Neuronal stem cell (in vitro differentiated cells): ENCODE data around the gene FIZ1.
A peak's percentile ranks its signal among the peaks of the same experiment; 100 is the strongest.

Source experiments
- DNase-seq: peaks from one replicate; pipeline ENCODE4 v3.0.0-alpha.2; 2013; ENCODE audit warnings: low spot score
- H2AFZ ChIP-seq: one replicate; pipeline ENCODE4 v1.6.1; 2013; ENCODE audit warnings: mild to moderate bottlenecking, low read length, inconsistent platforms
- H2AK5ac ChIP-seq: 2 replicates; pipeline ENCODE4 v1.6.1; 2013; ENCODE audit warnings: low read depth, mild to moderate bottlenecking, inconsistent platforms, low read length, moderate library complexity, mixed read lengths
- H2BK120ac ChIP-seq: 2 replicates; pipeline ENCODE4 v1.6.1; 2013; ENCODE audit warnings: low read depth, mild to moderate bottlenecking, inconsistent platforms, low read length, moderate library complexity, mixed read lengths
- H2BK12ac ChIP-seq: one replicate; pipeline ENCODE4 v1.6.1; 2013; ENCODE audit warnings: low read length, inconsistent platforms
- H2BK15ac ChIP-seq: 2 replicates; pipeline ENCODE4 v1.6.1; 2013; ENCODE audit warnings: mild to moderate bottlenecking, low read length, inconsistent platforms, mixed read lengths
- H2BK5ac ChIP-seq: one replicate; pipeline ENCODE4 v1.6.1; 2013; ENCODE audit warnings: inconsistent platforms, mild to moderate bottlenecking, low read length, moderate library complexity
- H3K14ac ChIP-seq: one replicate; pipeline ENCODE4 v1.6.1; 2013; ENCODE audit warnings: low read length, inconsistent platforms
- H3K18ac ChIP-seq: 2 replicates; pipeline ENCODE4 v1.6.1; 2013; ENCODE audit warnings: low read length, inconsistent platforms
- H3K23ac ChIP-seq: 2 replicates; pipeline ENCODE4 v1.6.1; 2013; ENCODE audit warnings: low read depth, mild to moderate bottlenecking, mixed read lengths, low read length, inconsistent platforms; ENCODE audit not compliant: poor library complexity
- H3K27ac ChIP-seq: replicated peaks from 3 replicates; pipeline ENCODE4 v1.5.1; 2013; ENCODE audit warnings: low read length, inconsistent platforms
- H3K27me3 ChIP-seq, 3 experiments: 2 replicates each; pipeline ENCODE4 v1.6.1; 2013; ENCODE audit warnings: low read length in 3 of 3, mild to moderate bottlenecking in 2 of 3, inconsistent platforms in 1 of 3, low read depth in 1 of 3, mixed read lengths in 1 of 3, moderate library complexity in 1 of 3; ENCODE audit not compliant: control insufficient read depth in 3 of 3, insufficient read depth in 3 of 3
- H3K36me3 ChIP-seq, 2 donors: replicated peaks in 1 of 2; 2 replicates each; pipeline ENCODE4 v1.6.1; 2013; ENCODE audit warnings: low read length in 2 of 2; ENCODE audit not compliant: control insufficient read depth in 2 of 2, insufficient read depth in 2 of 2
- H3K4ac ChIP-seq: 2 replicates; pipeline ENCODE4 v1.6.1; 2013; ENCODE audit warnings: inconsistent platforms, mild to moderate bottlenecking, low read length, moderate library complexity
- H3K4me1 ChIP-seq, 2 donors: 1 replicate in 1 of 2; 2 replicates in 1 of 2; pipeline ENCODE4 v1.6.1; 2013; ENCODE audit warnings: low read length in 2 of 2, low read depth in 1 of 2; ENCODE audit not compliant: control insufficient read depth in 2 of 2, insufficient read depth in 1 of 2
- H3K4me2 ChIP-seq: one replicate; pipeline ENCODE4 v1.6.1; 2013; ENCODE audit warnings: mild to moderate bottlenecking, low read length, inconsistent platforms; ENCODE audit not compliant: insufficient read depth, poor library complexity, severe bottlenecking
- H3K4me3 ChIP-seq, 2 donors: 2 replicates each; pipeline ENCODE4 v1.5.1; 2013; ENCODE audit warnings: low read length in 2 of 2, mild to moderate bottlenecking in 2 of 2, inconsistent platforms in 1 of 2, moderate library complexity in 1 of 2
- H3K79me1 ChIP-seq: one replicate; pipeline ENCODE4 v1.6.1; 2013; ENCODE audit warnings: low read depth, mild to moderate bottlenecking, inconsistent platforms, low read length, moderate library complexity
- H3K9ac ChIP-seq: one replicate; pipeline ENCODE4 v1.6.1; 2013; ENCODE audit warnings: mild to moderate bottlenecking, low read depth, low read length, inconsistent platforms; ENCODE audit not compliant: poor library complexity
- H3K9me3 ChIP-seq, 2 donors: replicated peaks in 1 of 2; 2 replicates each; pipeline versions ENCODE3 to v1.6.1; 2013; ENCODE audit warnings: low read length in 2 of 2, mild to moderate bottlenecking in 2 of 2, inconsistent platforms in 1 of 2, low read depth in 1 of 2, mixed read lengths in 1 of 2, moderate library complexity in 1 of 2; ENCODE audit not compliant: control insufficient read depth in 2 of 2, insufficient read depth in 1 of 2
- H4K8ac ChIP-seq: one replicate; pipeline ENCODE4 v1.6.1; 2013; ENCODE audit warnings: low read depth, mild to moderate bottlenecking, inconsistent platforms, low read length, moderate library complexity
- H4K91ac ChIP-seq: one replicate; pipeline ENCODE4 v1.6.1; 2013; ENCODE audit warnings: low read length, low read depth, mild to moderate bottlenecking, inconsistent platforms; ENCODE audit not compliant: poor library complexity
- WGBS, 2 donors: extraction: QIAGEN DNeasy Blood & Tissue Kit; methylation state at CpG; one replicate each; pipeline ENCODE4 v1.1.7; 2013; ENCODE audit warnings: missing lambda C conversion rate in 2 of 2, mixed read lengths in 1 of 2; ENCODE audit not compliant: insufficient read length in 2 of 2, insufficient replicate concordance in 1 of 2; ENCODE audit errors: extremely low coverage in 2 of 2; 5-methylcytosine and 5-hydroxymethylcytosine counted together

FIZ1 gene

GRCh38 chr19:55593096-55593772 is 6.1 kb downstream of the FIZ1 start:
- Histone ChIP-seq H3K4ac (no peak overlapping the region), H3K9ac (no peak overlapping the region), H4K91ac (no peak overlapping the region), H3K23ac (no peak overlapping the region), H2AK5ac (no peak overlapping the region), H2BK5ac (no peak overlapping the region), H3K4me2 (no peak overlapping the region), H3K18ac (no peak overlapping the region), H2BK120ac (no peak overlapping the region), H3K14ac (no peak overlapping the region), H3K9me3 (peaks cover 0 to 5% of the 10 kb centered on the region in 2 donors), H3K79me1 (peaks cover 2% of the 10 kb centered on the region), H4K8ac (no peak overlapping the region), H2BK12ac (no peak overlapping the region), H3K27me3 (no peaks in the 10 kb centered on the region), H2BK15ac (no peak overlapping the region), H3K4me1 (peaks cover 0 to 8% of the 10 kb centered on the region in 2 donors), H3K27ac (no peak overlapping the region), H3K36me3 (peaks cover 27 to 55% of the 10 kb centered on the region in 2 donors), H2AFZ (no peak overlapping the region), H3K4me3 (no peak overlapping the region)
- DNase-seq, result no peak
- no CpG with 5 or more reads among the region's 68 CpGs for WGBS, 2 donors

- no CpG with 5 or more reads among the region's 73 CpGs for WGBS, 2 donors
- peaks cover 27 to 53% of the 10 kb centered on the region in 2 donors for H3K36me3 ChIP-seq
These were observed 6.8 kb downstream of the FIZ1 start for GRCh38 chr19:55592391-55593090.

GRCh38 chr19:55591555-55591954 is 7.8 kb downstream of the FIZ1 start:
- Histone ChIP-seq H3K14ac (no peak overlapping the region), H3K79me1 (no peaks in the 10 kb centered on the region), H2BK15ac (no peak overlapping the region), H3K18ac (no peak overlapping the region), H3K23ac (no peak overlapping the region), H2BK5ac (no peak overlapping the region), H3K36me3 (peaks cover 25 to 45% of the 10 kb centered on the region in 2 donors), H4K8ac (no peak overlapping the region), H2AFZ (no peak overlapping the region), H3K27ac (no peak overlapping the region), H2BK12ac (no peak overlapping the region), H3K9ac (no peak overlapping the region), H3K4me1 (peaks cover 6 to 8% of the 10 kb centered on the region in 2 donors), H3K27me3 (no peaks in the 10 kb centered on the region), H2AK5ac (no peak overlapping the region), H2BK120ac (no peak overlapping the region), H4K91ac (no peak overlapping the region), H3K4me3 (no peak overlapping the region), H3K4ac (no peak overlapping the region), H3K4me2 (no peak overlapping the region), H3K9me3 (peaks cover 0 to 5% of the 10 kb centered on the region in 2 donors)
- no peak for DNase-seq
- WGBS, 2 donors, result no CpG with 5 or more reads among the region's 10 CpGs

More at GRCh38 chr19:55592391-55593090, 6.8 kb downstream of the FIZ1 start:
- Histone ChIP-seq H3K27me3 (no peaks in the 10 kb centered on the region), H3K79me1 (peaks cover under 1% of the 10 kb centered on the region), H2BK15ac (no peak overlapping the region), H3K27ac (no peak overlapping the region), H2BK12ac (no peak overlapping the region), H3K4me3 (peak overlapping the region in 1 of 2 donors; percentile 21), H3K23ac (peak overlapping the region; percentile 21), H2AFZ (no peak overlapping the region), H3K4me1 (peaks cover 0 to 6% of the 10 kb centered on the region in 2 donors), H3K18ac (no peak overlapping the region), H2BK120ac (no peak overlapping the region), H4K91ac (no peak overlapping the region), H2AK5ac (peak overlapping the region; percentile 40), H3K4ac (no peak overlapping the region), H3K4me2 (no peak overlapping the region), H3K9me3 (peaks cover 0 to 5% of the 10 kb centered on the region in 2 donors), H3K14ac (peak overlapping the region; percentile 67), H2BK5ac (no peak overlapping the region), H3K9ac (no peak overlapping the region), H4K8ac (no peak overlapping the region)
- DNase-seq, result no peak

- no peak overlapping the region for H3K23ac ChIP-seq
- H3K4me2 ChIP-seq, result no peak overlapping the region
- no peak overlapping the region for H3K4me3 ChIP-seq
- H3K4me1 ChIP-seq, result peaks cover 13% of the 10 kb centered on the region in 2 donors
- no peak overlapping the region for H4K8ac ChIP-seq
- WGBS, 2 donors, result no CpG with 5 or more reads among the region's 10 CpGs
- no peak overlapping the region for H2BK5ac ChIP-seq
- H3K36me3 ChIP-seq, result peaks cover 16 to 35% of the 10 kb centered on the region in 2 donors
- H3K27ac ChIP-seq, result no peak overlapping the region
- H2AFZ ChIP-seq, result no peak overlapping the region
- H3K18ac ChIP-seq, result no peak overlapping the region
- DNase-seq, result no peak
- H3K9ac ChIP-seq, result no peak overlapping the region
- H2BK12ac ChIP-seq, result no peak overlapping the region
- no peaks in the 10 kb centered on the region for H3K27me3 ChIP-seq
- no peak overlapping the region for H3K14ac ChIP-seq
- peaks cover 0 to 2% of the 10 kb centered on the region in 2 donors for H3K9me3 ChIP-seq
- H4K91ac ChIP-seq, result no peak overlapping the region
- H2BK120ac ChIP-seq, result no peak overlapping the region
- no peak overlapping the region for H3K4ac ChIP-seq
- no peak overlapping the region for H2BK15ac ChIP-seq
- no peaks in the 10 kb centered on the region for H3K79me1 ChIP-seq
- no peak overlapping the region for H2AK5ac ChIP-seq
These were observed 8.7 kb downstream of the FIZ1 start for GRCh38 chr19:55590617-55591016.
